H9 (cell line): Measurements from ENCODE around the gene CLEC2D. TPM values are rescaled to one million over a fixed set of nuclear protein-coding genes. Genes with fewer than 3 reads are reported as not detected.
"Not testable (repeated sequence)": the region's sequence is repeated elsewhere in the genome, so short reads cannot be mapped to it uniquely, and the experiment has no call there.

ENCODE experiments used
- DNase-seq: peaks from one replicate; pipeline ENCODE4 v3.0.0-alpha.2; 2017
- H2AFZ ChIP-seq: one replicate; pipeline ENCODE4 v1.6.1; 2013; ENCODE audit warnings: mild to moderate bottlenecking, low read length, control low read depth, moderate library complexity
- H2AK5ac ChIP-seq: 2 replicates; pipeline ENCODE4 v1.6.1; 2013; ENCODE audit warnings: low read length, control low read depth, mixed read lengths; ENCODE audit not compliant: insufficient read length
- H2BK120ac ChIP-seq: one replicate; pipeline ENCODE4 v1.6.1; 2013; ENCODE audit warnings: low read depth, mild to moderate bottlenecking, low read length, control low read depth, inconsistent platforms; ENCODE audit not compliant: poor library complexity, severe bottlenecking
- H2BK12ac ChIP-seq: 2 replicates; pipeline ENCODE4 v1.6.1; 2013; ENCODE audit warnings: low read length, control low read depth, mixed read lengths, low read depth; ENCODE audit not compliant: insufficient read length
- H2BK15ac ChIP-seq: 2 replicates; pipeline ENCODE4 v1.6.1; 2013; ENCODE audit warnings: low read depth, low read length, control low read depth
- H2BK20ac ChIP-seq: one replicate; pipeline ENCODE4 v1.6.1; 2013; ENCODE audit warnings: low read depth, mild to moderate bottlenecking, low read length, control low read depth, inconsistent platforms; ENCODE audit not compliant: poor library complexity, severe bottlenecking
- H2BK5ac ChIP-seq: 2 replicates; pipeline ENCODE4 v1.6.1; 2013; ENCODE audit warnings: low read length, control low read depth, mixed read lengths; ENCODE audit not compliant: insufficient read length
- H3K14ac ChIP-seq: 2 replicates; pipeline ENCODE4 v1.6.1; 2013; ENCODE audit warnings: low read length, control low read depth; ENCODE audit not compliant: insufficient read depth
- H3K18ac ChIP-seq: 2 replicates; pipeline ENCODE4 v1.6.1; 2013; ENCODE audit warnings: low read depth, mild to moderate bottlenecking, mixed read lengths, low read length, control low read depth; ENCODE audit not compliant: insufficient read length
- H3K23ac ChIP-seq: 2 replicates; pipeline ENCODE4 v1.6.1; 2013; ENCODE audit warnings: low read length, control low read depth, mixed read lengths, low read depth; ENCODE audit not compliant: insufficient read length
- H3K23me2 ChIP-seq: 2 replicates; pipeline ENCODE4 v1.6.1; 2013; ENCODE audit warnings: low read depth, mild to moderate bottlenecking, mixed read lengths, low read length, control low read depth; ENCODE audit not compliant: insufficient read length, poor library complexity, severe bottlenecking
- H3K27ac ChIP-seq: 2 replicates; pipeline ENCODE4 v1.5.1; 2013; ENCODE audit warnings: low read length, control low read depth, mixed read lengths, low read depth; ENCODE audit not compliant: insufficient read length
- H3K27me3 ChIP-seq: 2 replicates; pipeline ENCODE4 v1.6.1; 2013; ENCODE audit warnings: low read length, control low read depth, inconsistent platforms; ENCODE audit not compliant: insufficient read depth
- H3K4ac ChIP-seq: 2 replicates; pipeline ENCODE4 v1.6.1; 2013; ENCODE audit warnings: low read depth, mild to moderate bottlenecking, control low read depth, inconsistent platforms, low read length, moderate library complexity
- H3K4me1 ChIP-seq: 2 replicates; pipeline ENCODE4 v1.6.1; 2013; ENCODE audit warnings: low read length, control low read depth, inconsistent platforms; ENCODE audit not compliant: insufficient read depth
- H3K4me2 ChIP-seq: 2 replicates; pipeline ENCODE4 v1.6.1; 2013; ENCODE audit warnings: low read length, control low read depth, mixed read lengths; ENCODE audit not compliant: insufficient read length, insufficient read depth
- H3K56ac ChIP-seq: 2 replicates; pipeline ENCODE4 v1.6.1; 2013; ENCODE audit warnings: low read depth, mild to moderate bottlenecking, mixed read lengths, low read length, control low read depth; ENCODE audit not compliant: insufficient read length
- H3K79me1 ChIP-seq: 2 replicates; pipeline ENCODE4 v1.6.1; 2013; ENCODE audit warnings: low read depth, mild to moderate bottlenecking, moderate library complexity, low read length, control low read depth, inconsistent platforms; ENCODE audit not compliant: insufficient read depth, poor library complexity, severe bottlenecking
- H3K79me2 ChIP-seq: 2 replicates; pipeline ENCODE4 v1.6.1; 2013; ENCODE audit warnings: low read length, control low read depth, inconsistent platforms; ENCODE audit not compliant: insufficient read depth
- H3K9ac ChIP-seq: 2 replicates; pipeline ENCODE4 v1.6.1; 2013; ENCODE audit warnings: low read length, control low read depth, mixed read lengths; ENCODE audit not compliant: insufficient read length; ENCODE audit errors: extremely low read depth
- H3K9me3 ChIP-seq: one replicate; pipeline ENCODE4 v1.6.1; 2013; ENCODE audit warnings: low read depth, low read length, inconsistent platforms; ENCODE audit not compliant: control insufficient read depth
- H3T11ph ChIP-seq: one replicate; pipeline ENCODE4 v1.6.1; 2013; ENCODE audit warnings: mild to moderate bottlenecking, low read length, control low read depth, inconsistent platforms
- H4K20me1 ChIP-seq: one replicate; pipeline ENCODE4 v1.6.1; 2013; ENCODE audit not compliant: control insufficient read depth, insufficient read length, insufficient read depth
- H4K5ac ChIP-seq: 2 replicates; pipeline ENCODE4 v1.6.1; 2013; ENCODE audit warnings: low read depth, mild to moderate bottlenecking, mixed read lengths, low read length, control low read depth; ENCODE audit not compliant: insufficient read length
- H4K8ac ChIP-seq: replicated peaks from 2 replicates; pipeline ENCODE4 v1.6.1; 2013; ENCODE audit warnings: low read length, control low read depth, mixed read lengths, low read depth; ENCODE audit not compliant: insufficient read length
- H4K91ac ChIP-seq: 2 replicates; pipeline ENCODE4 v1.6.1; 2013; ENCODE audit warnings: low read depth, mild to moderate bottlenecking, moderate library complexity, mixed read lengths, low read length, control low read depth; ENCODE audit not compliant: insufficient read length
- H3K27ac Mint-ChIP-seq, 3 experiments: 2 replicates in 2 of 3; 3 replicates in 1 of 3; pipeline ENCODE4 v1.8.0; 2020 to 2021; ENCODE audit warnings: mixed read lengths in 3 of 3, mild to moderate bottlenecking in 1 of 3, moderate library complexity in 1 of 3
- H3K27me3 Mint-ChIP-seq: 2 replicates; pipeline ENCODE4 v1.8.0; 2021; ENCODE audit warnings: low read depth, mild to moderate bottlenecking, moderate library complexity, mixed read lengths
- H3K36me3 Mint-ChIP-seq, 3 experiments: 2 replicates in 2 of 3; 3 replicates in 1 of 3; pipeline ENCODE4 v1.8.0; 2020 to 2021; ENCODE audit warnings: low read depth in 3 of 3, mixed read lengths in 3 of 3; ENCODE audit not compliant: insufficient read depth in 1 of 3
- H3K4me1 Mint-ChIP-seq, 2 experiments: 2 replicates each; pipeline ENCODE4 v1.8.0; 2020; ENCODE audit warnings: mixed read lengths in 2 of 2
- H3K4me3 Mint-ChIP-seq, 2 experiments: 2 replicates in 1 of 2; 3 replicates in 1 of 2; pipeline ENCODE4 v1.8.0; 2020 to 2021; ENCODE audit warnings: mild to moderate bottlenecking in 2 of 2, mixed read lengths in 2 of 2, moderate library complexity in 1 of 2
- H3K9me3 Mint-ChIP-seq, 2 experiments: 2 replicates in 1 of 2; 3 replicates in 1 of 2; pipeline ENCODE4 v1.8.0; 2020; ENCODE audit warnings: mild to moderate bottlenecking in 2 of 2, mixed read lengths in 2 of 2, moderate library complexity in 1 of 2
- CTCF ChIP-seq: fragments of 200-600 bp; sonication (generic); conservative IDR thresholded peaks from 3 replicates; pipeline ENCODE4 v1.8.0; 2021; ENCODE audit warnings: antibody characterized with exemption, mild to moderate bottlenecking
- WGBS: extraction: QIAGEN DNeasy Blood & Tissue Kit; methylation state at CpG from one replicate; pipeline ENCODE4 v1.1.7; 2013; ENCODE audit warnings: missing lambda C conversion rate, low lambda C conversion rate, mixed read lengths; ENCODE audit not compliant: insufficient read length; ENCODE audit errors: extremely low coverage; 5-methylcytosine and 5-hydroxymethylcytosine counted together
- total RNA-seq: library from RNA; stranded (reverse); gene quantifications from 2 replicates; pipeline ENCODE4 v1.2.1, GENCODE V29; 2021

CLEC2D gene
- total RNA-seq, 1 experiment from 2014 or later = 2.1 TPM

GRCh38 chr12:9674226-9674590 lies 4.7 kb downstream of the CLEC2D start:
- H4K20me1 ChIP-seq = no peaks in the 10 kb centered on the region
- DNase-seq = no peak
- no peak overlapping the region for H4K5ac ChIP-seq
- Mint-ChIP-seq H3K27me3 (no peaks in the 10 kb centered on the region; the same call in 1 of the 2 replicates), H3K9me3 (no peaks in the 10 kb centered on the region), H3K4me1 (peaks cover 3 to 9% of the 10 kb centered on the region in 2 experiments; a peak in 2 of 4 replicates), H3K4me3 (no peak overlapping the region), H3K36me3 (peaks cover 2 to 7% (median 5%) of the 10 kb centered on the region in 3 experiments; a peak in 4 of 7 replicates), H3K27ac (no peak overlapping the region; a peak in 2 of 7 replicates)
- no peak overlapping the region for H2AK5ac ChIP-seq
- no peak overlapping the region for H2BK15ac ChIP-seq
- H3K23me2 ChIP-seq = no peaks in the 10 kb centered on the region
- no peak overlapping the region for H4K91ac ChIP-seq
- no peak overlapping the region for H3K14ac ChIP-seq
- no peaks in the 10 kb centered on the region for H3K9me3 ChIP-seq
- H2BK5ac ChIP-seq = no peak overlapping the region
- H2BK120ac ChIP-seq = no peak overlapping the region
- H2AFZ ChIP-seq = no peak overlapping the region
- no peak overlapping the region for H3K4ac ChIP-seq
- TF ChIP-seq CTCF = no peak
- no peak overlapping the region for H2BK20ac ChIP-seq
- H3K4me1 ChIP-seq = no peaks in the 10 kb centered on the region
- H3T11ph ChIP-seq = no peak overlapping the region
- no peak overlapping the region for H4K8ac ChIP-seq
- H3K18ac ChIP-seq = no peak overlapping the region
- no peak overlapping the region for H3K23ac ChIP-seq
- H3K27me3 ChIP-seq = no peaks in the 10 kb centered on the region
- H2BK12ac ChIP-seq = no peak overlapping the region
- no peak overlapping the region for H3K56ac ChIP-seq
- H3K9ac ChIP-seq = no peak overlapping the region
- no peak overlapping the region for H3K27ac ChIP-seq
- no peaks in the 10 kb centered on the region for H3K79me2 ChIP-seq
- no CpG with 5 or more reads among the region's 2 CpGs for WGBS
- H3K79me1 ChIP-seq = no peaks in the 10 kb centered on the region
- no peak overlapping the region for H3K4me2 ChIP-seq

GRCh38 chr12:9682508-9682907 lies 13.0 kb downstream of the CLEC2D start:
- H4K5ac ChIP-seq, H3K4me2 ChIP-seq, H3K79me2 ChIP-seq, H2BK12ac ChIP-seq, H3K27ac Mint-ChIP-seq, H3K4me3 Mint-ChIP-seq, H3K9ac ChIP-seq, H2BK120ac ChIP-seq, H2BK15ac ChIP-seq, H2BK20ac ChIP-seq, H3K4ac ChIP-seq, H2AK5ac ChIP-seq, H3K9me3 ChIP-seq, H3K23ac ChIP-seq, H4K91ac ChIP-seq, H3K4me1 ChIP-seq, H4K8ac ChIP-seq, DNase-seq, H3K56ac ChIP-seq, H2AFZ ChIP-seq, H3K18ac ChIP-seq, H3T11ph ChIP-seq, H3K23me2 ChIP-seq, H3K27me3 ChIP-seq, H3K79me1 ChIP-seq, H3K4me1 Mint-ChIP-seq, H2BK5ac ChIP-seq, H4K20me1 ChIP-seq, H3K14ac ChIP-seq, H3K27me3 Mint-ChIP-seq, H3K27ac ChIP-seq: not testable (repeated sequence)
- no CpG with 5 or more reads among the region's 4 CpGs for WGBS
- Mint-ChIP-seq H3K36me3 (peaks cover 14 to 34% (median 21%) of the 10 kb centered on the region in 3 experiments), H3K9me3 (peaks cover 12 to 13% of the 10 kb centered on the region in 2 experiments)
